Measurements from ENCODE around the gene GFOD2.
A peak's percentile ranks its signal among the peaks of the same experiment; 100 is the strongest.

Gene GFOD2

DNA sequence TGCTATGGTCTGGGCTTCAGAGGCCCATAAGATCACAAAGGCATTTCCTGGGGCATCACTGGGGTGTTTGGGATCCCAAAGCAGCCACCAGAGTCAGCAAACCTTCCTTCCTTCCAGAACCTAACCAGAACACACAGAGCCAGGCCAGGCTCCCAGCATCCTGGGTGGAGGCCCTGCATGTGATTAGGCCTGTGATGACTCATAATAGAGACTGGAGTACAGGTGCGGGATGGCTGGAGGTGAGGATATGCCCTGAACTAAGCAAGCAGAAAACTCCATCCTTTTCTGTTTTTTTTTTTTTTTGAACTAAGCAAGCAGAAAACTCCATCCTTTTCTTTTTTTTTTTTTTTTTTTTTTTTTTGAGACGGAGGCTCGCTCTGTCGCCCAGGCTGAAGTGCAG is 17.7 kb upstream of the GFOD2 start:
- no peak overlapping the region for H3K27ac ChIP-seq
- TF ChIP-seq, protein P1, sequence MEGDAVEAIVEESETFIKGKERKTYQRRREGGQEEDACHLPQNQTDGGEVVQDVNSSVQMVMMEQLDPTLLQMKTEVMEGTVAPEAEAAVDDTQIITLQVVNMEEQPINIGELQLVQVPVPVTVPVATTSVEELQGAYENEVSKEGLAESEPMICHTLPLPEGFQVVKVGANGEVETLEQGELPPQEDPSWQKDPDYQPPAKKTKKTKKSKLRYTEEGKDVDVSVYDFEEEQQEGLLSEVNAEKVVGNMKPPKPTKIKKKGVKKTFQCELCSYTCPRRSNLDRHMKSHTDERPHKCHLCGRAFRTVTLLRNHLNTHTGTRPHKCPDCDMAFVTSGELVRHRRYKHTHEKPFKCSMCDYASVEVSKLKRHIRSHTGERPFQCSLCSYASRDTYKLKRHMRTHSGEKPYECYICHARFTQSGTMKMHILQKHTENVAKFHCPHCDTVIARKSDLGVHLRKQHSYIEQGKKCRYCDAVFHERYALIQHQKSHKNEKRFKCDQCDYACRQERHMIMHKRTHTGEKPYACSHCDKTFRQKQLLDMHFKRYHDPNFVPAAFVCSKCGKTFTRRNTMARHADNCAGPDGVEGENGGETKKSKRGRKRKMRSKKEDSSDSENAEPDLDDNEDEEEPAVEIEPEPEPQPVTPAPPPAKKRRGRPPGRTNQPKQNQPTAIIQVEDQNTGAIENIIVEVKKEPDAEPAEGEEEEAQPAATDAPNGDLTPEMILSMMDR (conservative IDR thresholded peaks at IDR 0.05; ENCODE audit: low read depth), result no peak
- DNase-seq (ENCODE audit: low spot score), result no peak
- ChIA-PET POLR2A (ENCODE audit: low non-redundant PET) (no interaction called here), CTCF (no interaction called here)

DNA sequence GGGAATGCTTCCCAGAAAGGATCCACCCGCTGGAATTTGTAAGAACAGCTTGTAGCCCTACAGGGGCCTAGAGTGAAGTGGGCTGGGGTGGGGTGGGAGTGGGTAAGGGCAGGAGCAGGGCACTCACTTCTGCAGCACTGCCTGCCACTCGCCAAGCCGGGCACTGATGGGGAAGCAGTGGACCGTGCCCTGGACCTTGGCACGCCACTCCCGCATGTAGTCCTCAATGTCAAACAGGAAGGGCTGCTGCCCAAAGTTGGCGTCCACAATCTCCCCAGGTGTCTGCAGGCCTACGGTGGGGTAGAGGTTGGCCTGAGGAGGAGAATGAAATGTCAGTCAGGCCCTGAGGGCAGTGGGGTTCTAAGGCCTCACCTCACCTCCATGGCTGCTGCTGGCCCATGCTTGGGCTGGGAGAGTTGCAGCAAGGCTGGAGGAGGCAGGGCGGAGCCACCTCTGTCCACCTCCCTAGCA is 15.7 kb upstream of the GFOD2 start:
- ChIA-PET POLR2A (ENCODE audit: low non-redundant PET) (no interaction called here), CTCF (no interaction called here)
- TF ChIP-seq, protein P1 (conservative IDR thresholded peaks at IDR 0.05; ENCODE audit: low read depth), result no peak

DNA sequence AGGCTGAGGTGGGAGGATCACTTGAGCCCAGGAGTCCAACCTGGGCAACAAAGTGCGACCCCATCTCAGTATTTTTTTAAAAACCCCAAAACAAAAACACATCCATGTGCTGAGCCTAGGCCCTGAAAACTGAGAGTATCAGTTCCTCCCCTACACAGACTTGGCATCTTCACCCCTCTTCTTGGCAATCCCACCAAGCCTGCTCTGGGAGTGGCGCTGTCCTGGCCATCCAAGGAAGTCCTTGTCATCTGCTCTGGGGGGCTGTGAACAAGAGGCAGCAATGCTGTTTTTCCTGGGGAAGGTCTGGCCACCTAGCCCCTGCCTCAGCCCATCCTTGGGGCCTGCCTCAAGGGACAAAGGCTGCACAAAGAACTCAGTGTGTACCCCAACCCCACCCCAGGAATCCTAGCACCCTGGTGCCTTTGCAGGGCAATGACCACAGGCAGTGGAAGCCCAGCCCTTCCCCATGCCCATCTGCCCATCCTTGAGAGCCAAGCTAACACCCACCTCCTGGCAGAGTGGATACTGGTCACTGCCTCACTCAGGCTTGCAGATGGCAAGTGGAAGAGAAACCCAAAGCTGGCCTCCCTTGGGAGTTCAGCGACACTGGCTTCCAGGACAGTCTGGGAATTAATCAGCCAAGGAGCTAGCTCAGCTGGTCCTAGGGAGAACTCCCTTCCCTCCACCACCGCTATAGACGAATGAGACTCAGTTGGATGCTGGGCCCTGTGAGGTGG is 14.8 kb upstream of the GFOD2 start:
- DNase-seq (ENCODE audit: low spot score), result no peak
- POLR2A ChIA-PET (ENCODE audit: low non-redundant PET), result no interaction called here

More for the DNA sequence above, 15.7 kb upstream of the GFOD2 start:
- DNase-seq (ENCODE audit: low spot score), result no peak
- peak overlapping the region; percentile 25 for H3K27ac ChIP-seq

DNA sequence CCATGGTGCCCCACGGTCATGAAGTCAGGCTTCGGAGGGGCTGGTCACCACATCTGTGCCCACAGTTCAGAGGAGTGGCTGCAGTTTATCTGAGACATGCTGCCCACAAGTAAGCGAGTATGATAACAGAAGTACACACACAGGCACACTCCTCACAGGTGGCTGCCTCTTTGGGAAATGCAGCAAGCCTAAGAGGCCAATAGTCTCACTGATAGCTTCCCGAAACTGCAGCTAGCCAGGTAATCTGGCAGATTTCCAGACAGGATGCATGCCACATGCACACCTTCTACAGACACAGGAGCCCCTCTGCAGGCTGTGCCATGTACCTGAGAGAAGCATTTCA is 12.6 kb upstream of the GFOD2 start:
- ChIA-PET POLR2A (ENCODE audit: low non-redundant PET) (interaction anchor here (0.7 kb wide), 1 partner anchor 13 kb away, joined by 3 read pairs; no protein-coding TSS in a partner anchor), CTCF (interaction anchor here (0.7 kb wide), 1 partner anchor 211 kb away, joined by 3 read pairs; no protein-coding TSS in a partner anchor)
- no peak overlapping the region for H3K27ac ChIP-seq
- no peak for DNase-seq (ENCODE audit: low spot score)
- TF ChIP-seq, protein P1 (conservative IDR thresholded peaks at IDR 0.05; ENCODE audit: low read depth), result no peak

More for the DNA sequence above, 14.8 kb upstream of the GFOD2 start:
- H3K27ac ChIP-seq, result no peak overlapping the region
- CTCF ChIA-PET, result no interaction called here
- TF ChIP-seq, protein P1 (conservative IDR thresholded peaks at IDR 0.05; ENCODE audit: low read depth), result no peak

DNA sequence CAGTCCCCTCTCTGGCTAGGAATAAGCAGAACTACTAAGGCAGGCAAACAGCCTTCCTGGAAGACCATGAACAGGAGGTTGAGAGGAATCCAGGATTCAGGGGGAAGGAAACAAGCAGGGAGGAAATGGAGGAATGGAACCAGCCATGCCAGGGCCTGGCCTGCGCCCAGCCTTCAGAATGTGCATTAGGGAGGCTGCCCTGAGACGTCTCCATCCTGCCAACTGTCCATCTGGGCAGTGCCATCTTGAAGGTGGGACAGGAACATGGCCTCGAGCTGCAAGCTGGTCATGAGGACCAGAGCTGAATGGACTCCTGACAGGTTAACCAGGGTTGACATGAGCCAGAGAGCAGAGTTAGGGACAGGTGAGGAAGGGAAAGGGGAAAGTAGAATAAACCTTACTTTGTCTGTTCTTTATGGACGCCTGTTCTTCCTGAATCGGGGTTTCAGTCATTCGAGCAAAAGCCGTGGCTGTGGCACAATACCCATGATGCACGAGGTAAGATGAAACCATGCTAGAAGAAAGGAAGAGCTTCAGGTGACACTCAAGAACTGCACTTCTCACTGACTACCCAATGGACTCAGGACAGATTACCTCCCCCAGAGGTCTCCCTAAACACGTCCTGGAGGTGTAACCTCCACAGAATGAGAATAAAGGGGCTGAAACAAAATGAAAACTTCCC is 12.1 kb upstream of the GFOD2 start:
- H3K27ac ChIP-seq, result peak overlapping the region; percentile 4; the same call in 1 of the 2 replicates
- POLR2A ChIA-PET (ENCODE audit: low non-redundant PET), result no interaction called here
- CTCF ChIA-PET, result interaction anchor here (0.7 to 0.9 kb wide), 2 partner anchors 41 to 142 kb away, joined by 3 read pairs; partner anchors contain the start of gene EDC4
- TF ChIP-seq, protein P1 (conservative IDR thresholded peaks at IDR 0.05; ENCODE audit: low read depth), result no peak
- DNase-seq (ENCODE audit: low spot score), result no peak

DNA sequence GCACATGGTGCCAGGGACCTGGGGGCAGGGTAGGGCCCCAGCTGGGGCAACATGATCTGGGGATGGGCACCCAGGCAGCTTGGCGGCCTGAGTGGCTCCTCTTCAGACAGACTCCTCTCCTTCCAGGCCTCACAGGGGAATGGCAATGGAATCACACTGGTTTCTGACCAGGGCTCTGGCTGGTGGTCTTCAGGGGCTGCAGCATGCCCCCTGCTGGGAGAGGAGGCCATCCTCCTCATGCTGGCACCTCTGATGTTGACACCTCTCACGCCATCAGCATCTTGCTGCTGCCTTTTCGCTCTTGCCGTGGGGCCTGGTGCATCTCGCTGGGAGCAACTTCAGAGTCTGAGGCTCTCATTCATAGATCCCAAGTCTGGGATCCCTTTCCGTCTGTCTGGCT is 11.2 kb upstream of the GFOD2 start:
- ChIA-PET CTCF (interaction anchor here (0.9 kb wide), 1 partner anchor 42 kb away, joined by 3 read pairs; no protein-coding TSS in a partner anchor), POLR2A (ENCODE audit: low non-redundant PET) (no interaction called here)
- TF ChIP-seq, protein P1 (conservative IDR thresholded peaks at IDR 0.05; ENCODE audit: low read depth), result no peak
- H3K27ac ChIP-seq, result no peak overlapping the region; the same call in 1 of the 2 replicates
- DNase-seq (ENCODE audit: low spot score), result no peak

All from RWPE1 (cell line).